SK-N-MC (cell line): ENCODE results near the gene FAM120A.

Experiments
- EZH2 ChIP-seq: fragments of 200-600 bp; sonication (generic); IDR thresholded peaks from one replicate; pipeline ENCODE4 v1.6.1; 2017; ENCODE audit warnings: antibody characterized with exemption
- POLR2AphosphoS5 ChIP-seq: IDR thresholded peaks from 2 replicates; pipeline ENCODE4 v1.6.1; 2012; ENCODE audit warnings: mild to moderate bottlenecking, low read depth, low read length, borderline replicate concordance

GRCh38 chr9:93464876-93465275, 13.4 kb downstream of the FAM120A start:
- TF ChIP-seq POLR2AphosphoS5 = no peak
- no peak for TF ChIP-seq EZH2
